ENCODE data around the gene GNAI1. TPM values are rescaled to one million over a fixed set of nuclear protein-coding genes. Genes with fewer than 3 reads are reported as not detected.
A peak's percentile ranks its signal among the peaks of the same experiment; 100 is the strongest.

The GNAI1 gene
- total RNA-seq, 1 donor: 73.8 TPM

DNA sequence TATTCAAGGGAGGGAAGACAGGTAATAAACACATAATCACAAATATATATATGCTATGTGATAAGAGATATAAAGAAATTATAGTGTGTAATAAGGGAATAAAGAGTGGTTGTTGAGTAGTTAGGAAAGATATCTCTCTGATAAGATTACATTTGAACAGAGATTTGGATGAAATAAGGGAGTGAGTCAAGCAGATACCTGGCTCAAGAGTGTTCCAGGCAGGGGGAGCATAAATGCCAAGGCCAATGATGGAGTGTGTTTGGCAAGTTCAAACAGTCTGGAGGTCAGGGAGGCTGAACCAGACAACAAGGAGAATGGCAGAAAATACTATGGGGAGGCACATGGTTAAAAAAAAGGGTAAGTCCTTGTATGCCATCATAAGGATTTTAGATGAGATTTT lies 4.8 kb upstream of the GNAI1 start:
- TF ChIP-seq, protein P1, sequence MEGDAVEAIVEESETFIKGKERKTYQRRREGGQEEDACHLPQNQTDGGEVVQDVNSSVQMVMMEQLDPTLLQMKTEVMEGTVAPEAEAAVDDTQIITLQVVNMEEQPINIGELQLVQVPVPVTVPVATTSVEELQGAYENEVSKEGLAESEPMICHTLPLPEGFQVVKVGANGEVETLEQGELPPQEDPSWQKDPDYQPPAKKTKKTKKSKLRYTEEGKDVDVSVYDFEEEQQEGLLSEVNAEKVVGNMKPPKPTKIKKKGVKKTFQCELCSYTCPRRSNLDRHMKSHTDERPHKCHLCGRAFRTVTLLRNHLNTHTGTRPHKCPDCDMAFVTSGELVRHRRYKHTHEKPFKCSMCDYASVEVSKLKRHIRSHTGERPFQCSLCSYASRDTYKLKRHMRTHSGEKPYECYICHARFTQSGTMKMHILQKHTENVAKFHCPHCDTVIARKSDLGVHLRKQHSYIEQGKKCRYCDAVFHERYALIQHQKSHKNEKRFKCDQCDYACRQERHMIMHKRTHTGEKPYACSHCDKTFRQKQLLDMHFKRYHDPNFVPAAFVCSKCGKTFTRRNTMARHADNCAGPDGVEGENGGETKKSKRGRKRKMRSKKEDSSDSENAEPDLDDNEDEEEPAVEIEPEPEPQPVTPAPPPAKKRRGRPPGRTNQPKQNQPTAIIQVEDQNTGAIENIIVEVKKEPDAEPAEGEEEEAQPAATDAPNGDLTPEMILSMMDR (IDR thresholded peaks at IDR 0.05; ENCODE audit: insufficient read depth, low read depth, low read length): no peak
- no peak overlapping the region for H3K4me3 ChIP-seq (ENCODE audit: low read depth, low read length)

DNA sequence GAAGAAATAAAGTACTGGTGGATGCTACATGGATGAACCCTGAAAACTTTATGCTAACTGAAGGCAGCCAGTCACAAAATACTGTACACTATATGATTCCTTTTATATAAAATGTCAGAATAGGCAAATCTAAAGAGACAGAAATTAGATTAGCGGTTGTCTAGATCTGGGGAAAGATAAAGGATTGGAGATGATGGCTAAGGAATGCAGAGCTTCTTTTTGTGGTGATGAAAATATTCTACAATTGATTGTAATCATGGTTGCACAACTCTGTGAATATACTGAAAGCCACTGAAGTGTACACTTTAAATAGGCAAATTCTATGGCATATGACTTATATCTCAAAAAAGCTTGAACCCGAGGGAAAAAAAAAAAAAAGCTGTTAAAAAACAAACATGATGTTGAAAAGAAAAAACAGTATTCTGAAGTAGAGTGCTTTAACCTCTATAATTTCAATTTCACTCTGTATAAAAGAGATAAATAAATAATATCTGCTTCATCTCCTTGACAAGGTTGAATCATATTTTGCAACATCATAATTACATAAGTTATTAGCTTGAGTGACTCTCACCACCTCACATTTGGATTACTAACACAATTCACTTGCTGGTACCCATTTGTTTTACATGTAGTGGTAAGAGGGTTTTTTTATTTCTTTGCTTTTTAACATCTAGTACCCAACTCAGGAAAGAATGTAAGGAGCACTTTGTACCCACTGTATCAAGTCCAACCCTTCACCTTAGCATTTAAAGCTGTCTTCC lies 2.8 kb upstream of the GNAI1 start:
- TF ChIP-seq, protein P1 (IDR thresholded peaks at IDR 0.05; ENCODE audit: insufficient read depth, low read depth, low read length): no peak
- no peak overlapping the region for H3K4me3 ChIP-seq (ENCODE audit: low read depth, low read length)
- DNase-seq (ENCODE audit: low read depth): no peak

More for the DNA sequence above, 4.8 kb upstream of the GNAI1 start:
- DNase-seq (ENCODE audit: low read depth): no peak

DNA sequence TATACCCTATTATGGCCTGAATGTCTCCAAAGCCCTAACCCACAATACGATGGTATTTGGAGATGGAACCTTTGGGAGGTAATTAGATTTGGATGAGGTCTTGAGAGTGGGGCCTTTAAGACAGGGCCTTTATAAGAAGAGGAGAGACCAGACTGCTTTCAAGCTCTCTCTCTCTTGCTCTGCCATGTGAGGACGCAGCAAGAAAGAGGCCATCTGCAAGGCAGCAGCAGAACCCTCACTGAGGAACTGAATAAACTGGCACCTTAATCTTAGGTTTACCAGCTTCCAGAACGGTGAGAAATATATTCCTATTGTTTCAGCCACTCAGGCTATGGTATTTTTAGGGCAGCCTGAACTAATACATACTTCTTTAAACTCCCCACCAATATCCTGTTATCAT lies 2.0 kb upstream of the GNAI1 start:
- H3K4me3 ChIP-seq (ENCODE audit: low read depth, low read length): no peak overlapping the region
- DNase-seq (ENCODE audit: low read depth): no peak
- TF ChIP-seq, protein P1 (IDR thresholded peaks at IDR 0.05; ENCODE audit: insufficient read depth, low read depth, low read length): no peak

DNA sequence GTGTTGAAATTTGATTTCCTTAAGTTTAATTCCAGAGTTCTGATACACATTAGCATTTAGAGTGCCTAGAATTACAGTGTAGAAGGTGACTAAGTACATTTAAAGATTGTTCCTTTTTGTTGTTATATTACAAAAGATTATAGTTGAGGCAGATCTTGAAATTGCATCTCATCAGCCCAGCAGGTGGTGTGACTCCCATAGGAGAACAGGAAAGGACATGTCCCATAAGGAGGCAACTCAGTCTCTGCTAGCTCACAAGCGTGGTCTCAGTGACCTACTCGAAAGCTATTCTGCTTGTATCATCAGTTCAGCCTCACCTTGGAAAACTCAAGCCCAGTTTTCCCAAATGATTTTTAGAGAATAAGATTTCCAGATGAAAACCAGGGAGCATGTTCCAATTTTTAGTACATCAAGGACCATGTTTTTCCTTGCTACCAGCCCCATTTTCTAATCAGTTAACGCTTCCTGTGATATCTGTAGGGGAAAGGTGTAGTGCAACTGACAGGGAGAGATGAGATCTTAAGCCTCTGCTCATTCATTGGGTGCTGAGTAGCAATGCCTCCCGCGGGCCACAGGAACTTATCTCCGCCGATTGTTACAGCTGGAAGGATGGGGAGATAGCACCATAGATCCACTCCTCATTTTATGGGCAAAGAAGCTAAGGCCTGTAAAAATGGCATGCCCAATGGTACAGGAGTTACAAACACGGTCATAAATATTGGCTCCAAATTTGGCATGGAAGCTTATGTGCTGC lies 1.1 kb upstream of the GNAI1 start:
- TF ChIP-seq, protein P1 (IDR thresholded peaks at IDR 0.05; ENCODE audit: insufficient read depth, low read depth, low read length): peak; percentile 13
- H3K4me3 ChIP-seq (ENCODE audit: low read depth, low read length): no peak overlapping the region
- DNase-seq (ENCODE audit: low read depth): no peak

DNA sequence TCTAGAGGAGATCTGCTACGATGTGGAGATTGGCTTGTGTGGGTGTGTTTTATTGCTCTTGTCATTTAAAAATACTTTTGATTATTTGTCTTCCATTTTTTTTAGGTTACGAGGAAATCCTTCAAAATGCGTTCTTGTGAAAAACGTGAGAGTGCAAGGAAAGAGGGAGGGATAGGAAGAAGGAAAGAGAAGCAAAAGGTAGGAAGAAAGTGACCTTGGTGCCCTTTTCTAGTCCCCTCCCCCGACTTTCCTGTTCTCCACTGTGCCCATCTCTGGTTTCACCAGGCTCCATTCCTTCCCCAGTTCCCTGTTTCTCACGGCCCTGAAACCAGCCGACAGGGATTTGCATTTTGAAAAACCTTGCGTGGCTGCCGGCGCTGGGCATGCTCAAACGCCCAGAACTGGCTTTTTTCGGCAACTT lies 506 bp upstream of the GNAI1 start:
- peak overlapping the region; percentile 93 for H3K4me3 ChIP-seq (ENCODE audit: low read depth, low read length)
- DNase-seq (ENCODE audit: low read depth): no peak
- TF ChIP-seq, protein P1 (IDR thresholded peaks at IDR 0.05; ENCODE audit: insufficient read depth, low read depth, low read length): no peak

DNA sequence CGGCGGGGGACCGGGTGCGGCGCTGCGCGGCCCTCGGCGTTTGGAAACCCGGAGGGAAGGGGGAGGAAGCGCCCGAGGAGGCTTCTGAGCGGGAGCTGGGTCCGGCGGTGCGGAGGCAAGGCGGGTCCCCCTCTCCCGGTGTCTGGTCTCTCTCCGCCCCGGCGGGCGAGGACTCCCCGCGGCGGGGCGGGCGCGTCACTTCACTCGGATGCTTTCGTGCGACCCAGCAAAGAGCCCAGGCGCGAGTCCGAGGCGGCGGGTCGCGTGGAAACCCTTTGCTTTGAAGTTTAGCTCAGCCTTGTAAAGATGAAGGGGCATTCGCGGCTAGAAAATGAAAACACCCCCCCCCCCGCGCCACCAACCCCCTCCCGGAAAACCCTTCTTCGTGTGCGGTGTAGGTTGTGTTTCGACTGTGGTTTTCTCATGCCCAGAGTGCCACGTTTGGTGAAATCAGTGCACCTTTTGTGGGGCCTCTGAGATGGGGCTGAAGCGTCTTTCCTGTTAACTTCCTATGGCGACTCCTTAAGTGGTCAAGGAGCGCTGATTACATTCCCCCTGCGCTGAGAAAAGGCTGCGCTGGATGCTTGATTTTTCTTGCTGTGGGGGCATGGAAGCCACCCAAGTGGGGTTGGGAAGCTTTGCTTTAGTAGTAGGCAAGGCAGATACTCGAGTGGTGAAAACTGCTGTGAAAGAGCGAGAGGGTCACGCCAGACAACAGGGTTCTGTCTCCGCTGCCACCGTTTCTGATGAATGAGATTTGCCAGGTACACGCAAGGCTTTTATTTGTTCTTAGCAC lies 876 bp downstream of the GNAI1 start:
- H3K4me3 ChIP-seq (ENCODE audit: low read depth, low read length): peak overlapping the region; percentile 93
- DNase-seq (ENCODE audit: low read depth): peak; percentile 48
- TF ChIP-seq, protein P1 (IDR thresholded peaks at IDR 0.05; ENCODE audit: insufficient read depth, low read depth, low read length): no peak

Measured in fibroblast of villous mesenchyme (primary cell).